Activated CD8-positive, alpha-beta T cell treated with anti-CD3 and anti-CD28 coated beads for 36 hours (primary cell): ENCODE measurements around the gene DCUN1D4. TPM values are rescaled to one million over a fixed set of nuclear protein-coding genes. Genes with fewer than 3 reads are reported as not detected.

Source experiments
- ATAC-seq: fragments of 200-7000 bp; cut with Tn5 transposase; one replicate; pipeline ENCODE4 v1.10.0; 2021; ENCODE audit warnings: mild to moderate bottlenecking, moderate library complexity
- CTCF ChIA-PET: fragments of 350-600 bp; sonication (Branson Sonifier 250); formaldehyde crosslinking; loops from one replicate; lab custom pipeline; 2021; ENCODE audit warnings: antibody characterized with exemption; lab: Charles Lee
- POLR2A ChIA-PET: fragments of 350-600 bp; sonication (Branson Sonifier 250); formaldehyde crosslinking; loops from one replicate; lab custom pipeline; 2021; ENCODE audit warnings: antibody characterized with exemption; lab: Charles Lee
- DNase-seq: peaks from one replicate; pipeline ENCODE4 v3.0.0-alpha.2; 2020
- H3K27ac Mint-ChIP-seq: one replicate; pipeline ENCODE4 v1.8.0; 2021; ENCODE audit warnings: mild to moderate bottlenecking, mixed read lengths
- H3K27me3 Mint-ChIP-seq: one replicate; pipeline ENCODE4 v1.8.0; 2021; ENCODE audit warnings: mixed read lengths
- H3K36me3 Mint-ChIP-seq: one replicate; pipeline ENCODE4 v1.8.0; 2021; ENCODE audit warnings: low read depth, mixed read lengths
- H3K4me1 Mint-ChIP-seq: one replicate; pipeline ENCODE4 v1.8.0; 2021; ENCODE audit warnings: low read depth, mixed read lengths
- H3K4me3 Mint-ChIP-seq: one replicate; pipeline ENCODE4 v1.8.0; 2021; ENCODE audit warnings: mild to moderate bottlenecking, moderate library complexity, mixed read lengths
- H3K9me3 Mint-ChIP-seq: one replicate; pipeline ENCODE4 v1.8.0; 2021; ENCODE audit warnings: mixed read lengths
- intact Hi-C: fragments of 100-400 bp; cut with micrococcal nuclease; formaldehyde crosslinking; loops from one replicate; pipeline ENCODE4 v1.10.0; 2022
- total RNA-seq, 2 experiments: library from RNA; stranded (reverse); gene quantifications; one replicate each; pipeline ENCODE4 v1.2.3, GENCODE V29; 2021
- TF ChIP-seq, protein P1 (sequence below): fragments of 200-600 bp; IDR thresholded peaks from one replicate; pipeline ENCODE4 v1.8.0; 2022; ENCODE audit warnings: antibody characterized with exemption, mild to moderate bottlenecking

The DCUN1D4 gene
- total RNA-seq, 2 experiments from 2014 or later: 32.6 to 39.8 TPM

DNA sequence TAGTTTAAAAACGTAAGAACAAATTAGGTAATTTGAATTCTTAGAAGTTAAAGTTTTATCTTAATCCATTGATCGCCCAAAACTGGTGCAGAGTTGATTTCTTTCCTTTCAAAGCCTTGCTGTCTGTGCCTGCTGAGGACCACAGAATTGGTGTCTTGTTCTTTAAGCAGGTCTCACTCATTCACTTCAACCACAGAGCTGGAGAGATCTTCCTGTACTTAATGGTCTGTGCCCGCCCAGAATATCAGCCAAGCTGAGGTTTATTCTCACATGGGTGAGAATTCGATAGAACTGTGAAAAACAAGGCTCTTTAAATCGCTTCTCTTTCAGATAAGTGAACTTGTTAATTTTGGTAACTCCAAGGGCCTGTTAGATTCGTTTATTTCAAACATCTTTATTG is 31.6 kb downstream of the DCUN1D4 start:
- ATAC-seq: no peak
- H3K36me3 Mint-ChIP-seq: peaks cover 70% of the 10 kb centered on the region
- no peak for DNase-seq
- H3K27me3 Mint-ChIP-seq: no peaks in the 10 kb centered on the region
- ChIA-PET CTCF (no interaction called here), POLR2A (no interaction called here)
- H3K27ac Mint-ChIP-seq: no peak overlapping the region
- no peaks in the 10 kb centered on the region for H3K9me3 Mint-ChIP-seq
- H3K4me1 Mint-ChIP-seq: no peaks in the 10 kb centered on the region
- intact Hi-C loops: no loop called here
- TF ChIP-seq, protein P1, sequence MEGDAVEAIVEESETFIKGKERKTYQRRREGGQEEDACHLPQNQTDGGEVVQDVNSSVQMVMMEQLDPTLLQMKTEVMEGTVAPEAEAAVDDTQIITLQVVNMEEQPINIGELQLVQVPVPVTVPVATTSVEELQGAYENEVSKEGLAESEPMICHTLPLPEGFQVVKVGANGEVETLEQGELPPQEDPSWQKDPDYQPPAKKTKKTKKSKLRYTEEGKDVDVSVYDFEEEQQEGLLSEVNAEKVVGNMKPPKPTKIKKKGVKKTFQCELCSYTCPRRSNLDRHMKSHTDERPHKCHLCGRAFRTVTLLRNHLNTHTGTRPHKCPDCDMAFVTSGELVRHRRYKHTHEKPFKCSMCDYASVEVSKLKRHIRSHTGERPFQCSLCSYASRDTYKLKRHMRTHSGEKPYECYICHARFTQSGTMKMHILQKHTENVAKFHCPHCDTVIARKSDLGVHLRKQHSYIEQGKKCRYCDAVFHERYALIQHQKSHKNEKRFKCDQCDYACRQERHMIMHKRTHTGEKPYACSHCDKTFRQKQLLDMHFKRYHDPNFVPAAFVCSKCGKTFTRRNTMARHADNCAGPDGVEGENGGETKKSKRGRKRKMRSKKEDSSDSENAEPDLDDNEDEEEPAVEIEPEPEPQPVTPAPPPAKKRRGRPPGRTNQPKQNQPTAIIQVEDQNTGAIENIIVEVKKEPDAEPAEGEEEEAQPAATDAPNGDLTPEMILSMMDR: no peak
- no peak overlapping the region for H3K4me3 Mint-ChIP-seq

DNA sequence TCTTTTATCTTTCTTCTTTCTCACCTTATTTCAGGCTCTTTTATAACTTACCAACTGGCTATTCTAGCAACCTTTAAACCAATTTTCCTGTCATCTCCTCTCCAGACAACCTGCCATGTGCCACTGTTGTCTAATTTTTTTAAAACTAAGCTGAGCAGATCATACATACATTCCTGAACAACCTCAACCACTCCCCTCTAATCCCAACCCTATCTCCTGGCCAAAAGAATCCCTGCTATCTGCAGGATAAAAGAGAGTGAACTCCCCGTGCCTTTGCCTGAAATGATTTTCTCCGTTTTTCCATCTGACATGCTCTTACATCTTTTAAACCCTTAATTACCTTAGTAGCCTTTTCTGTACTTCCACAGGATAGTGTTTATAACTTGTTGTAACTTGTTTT is 35.5 kb downstream of the DCUN1D4 start:
- DNase-seq: no peak
- Mint-ChIP-seq H3K36me3 (peaks cover 50% of the 10 kb centered on the region), H3K27me3 (no peaks in the 10 kb centered on the region), H3K9me3 (no peaks in the 10 kb centered on the region), H3K4me3 (no peak overlapping the region), H3K27ac (no peak overlapping the region), H3K4me1 (no peaks in the 10 kb centered on the region)
- intact Hi-C loops: no loop called here
- ChIA-PET POLR2A (no interaction called here), CTCF (no interaction called here)
- no peak for ATAC-seq
- TF ChIP-seq, protein P1: no peak

DNA sequence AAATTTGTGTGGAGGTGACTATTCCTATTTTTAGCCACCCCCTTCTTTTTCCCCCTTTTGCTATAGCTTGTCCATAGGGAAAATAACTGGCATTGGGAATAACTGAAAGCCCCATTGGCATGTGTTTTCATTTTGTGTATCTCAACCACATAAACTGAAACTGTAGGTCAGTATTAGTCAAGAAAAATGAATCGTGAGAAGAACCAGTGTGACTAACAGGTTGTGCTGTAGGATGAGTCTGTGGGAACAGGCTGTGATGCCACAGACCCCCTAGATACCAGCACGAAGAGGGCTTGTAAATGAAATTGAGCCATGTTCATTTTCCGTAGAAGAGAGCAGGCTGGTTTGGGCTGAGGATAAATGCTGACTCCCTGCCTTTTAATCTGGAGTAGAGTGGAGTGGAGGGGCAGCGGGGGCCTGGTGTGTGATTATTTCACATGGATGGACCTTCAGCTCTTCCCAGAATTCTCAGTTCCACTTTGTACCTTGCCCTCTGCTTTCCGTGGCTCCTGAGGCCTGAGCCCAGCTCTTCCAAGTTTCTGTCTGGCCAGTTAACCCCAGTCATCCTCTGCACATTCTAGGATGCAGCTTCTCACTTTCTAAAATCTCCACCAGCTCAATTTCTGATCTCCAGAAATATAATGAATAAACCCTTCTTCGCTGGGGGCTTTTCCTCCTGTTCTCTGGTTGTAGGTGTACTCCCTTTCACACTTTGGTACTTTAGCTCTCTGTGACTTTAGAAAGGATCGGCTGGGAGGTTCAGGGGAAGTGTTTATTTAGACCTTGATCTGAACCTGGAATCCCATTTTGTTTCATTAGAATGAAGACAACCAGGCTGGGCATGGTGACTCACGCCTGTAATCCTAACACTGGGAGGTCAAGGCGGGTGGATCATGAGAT is 37.3 kb downstream of the DCUN1D4 start:
- ChIA-PET CTCF (interaction anchor here (0.7 kb wide), 1 partner anchor 16 kb away, joined by 3 read pairs; no protein-coding TSS in a partner anchor), POLR2A (no interaction called here)
- no peaks in the 10 kb centered on the region for H3K9me3 Mint-ChIP-seq
- no peak overlapping the region for H3K27ac Mint-ChIP-seq
- H3K27me3 Mint-ChIP-seq: no peaks in the 10 kb centered on the region
- DNase-seq (no peak), ATAC-seq (no peak)
- intact Hi-C loops: no loop called here
- H3K4me3 Mint-ChIP-seq: no peak overlapping the region
- peaks cover 46% of the 10 kb centered on the region for H3K36me3 Mint-ChIP-seq
- peaks cover 2% of the 10 kb centered on the region for H3K4me1 Mint-ChIP-seq
- TF ChIP-seq, protein P1: no peak

DNA sequence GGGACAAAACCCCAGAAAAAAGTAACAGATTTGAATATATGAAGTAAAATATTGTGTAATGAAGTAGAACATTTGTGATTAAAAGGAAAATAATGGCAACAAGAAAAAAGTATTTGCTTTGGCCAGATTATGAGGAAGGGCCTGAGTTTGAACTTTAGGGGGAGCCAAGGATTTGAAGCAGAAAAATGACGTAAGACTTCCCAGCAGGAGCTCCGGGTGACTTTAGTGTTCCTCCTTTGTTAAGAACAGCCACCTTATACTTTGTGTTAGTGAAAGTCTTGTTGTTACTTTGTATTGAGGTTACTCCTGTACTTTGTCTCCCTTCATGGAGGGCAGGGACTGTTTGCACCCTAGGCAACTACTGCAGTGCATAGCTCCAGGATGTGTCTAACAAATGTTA is 41.1 kb downstream of the DCUN1D4 start:
- H3K36me3 Mint-ChIP-seq: peaks cover 42% of the 10 kb centered on the region
- intact Hi-C loops: no loop called here
- ChIA-PET POLR2A (no interaction called here), CTCF (interaction anchor here (1.3 kb wide), 1 partner anchor 12 kb away, joined by 5 read pairs; no protein-coding TSS in a partner anchor)
- H3K27ac Mint-ChIP-seq: no peak overlapping the region
- H3K27me3 Mint-ChIP-seq: no peaks in the 10 kb centered on the region
- TF ChIP-seq, protein P1: no peak
- H3K4me1 Mint-ChIP-seq: peaks cover 2% of the 10 kb centered on the region
- ATAC-seq (no peak), DNase-seq (no peak)
- H3K4me3 Mint-ChIP-seq: no peak overlapping the region
- no peaks in the 10 kb centered on the region for H3K9me3 Mint-ChIP-seq

DNA sequence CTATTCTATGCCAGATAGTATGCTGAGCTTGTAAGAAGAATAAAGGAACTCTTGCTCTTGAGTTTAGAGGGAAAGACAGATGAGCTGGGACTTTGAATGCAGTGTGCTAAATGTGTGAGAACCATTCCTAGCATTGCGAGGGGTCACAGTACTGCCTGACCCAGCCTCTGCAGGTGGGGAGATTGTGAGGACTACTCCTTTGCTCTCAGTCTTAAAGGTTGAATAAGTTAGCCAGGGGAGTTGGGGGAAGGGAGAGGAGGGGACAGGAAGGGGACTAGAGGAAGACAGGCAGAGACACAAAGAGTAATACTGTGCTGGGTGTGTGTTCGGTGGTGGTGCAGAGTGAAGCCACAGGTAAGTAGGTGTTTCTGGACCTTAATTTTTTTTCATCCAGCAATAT is 41.7 kb downstream of the DCUN1D4 start:
- no peak overlapping the region for H3K4me3 Mint-ChIP-seq
- H3K9me3 Mint-ChIP-seq: no peaks in the 10 kb centered on the region
- ATAC-seq: no peak
- H3K27ac Mint-ChIP-seq: no peak overlapping the region
- H3K36me3 Mint-ChIP-seq: peaks cover 40% of the 10 kb centered on the region
- CTCF ChIA-PET: no interaction called here
- POLR2A ChIA-PET: no interaction called here
- DNase-seq: no peak
- H3K4me1 Mint-ChIP-seq: peaks cover 2% of the 10 kb centered on the region
- H3K27me3 Mint-ChIP-seq: no peaks in the 10 kb centered on the region
- TF ChIP-seq, protein P1: no peak
- intact Hi-C loops: no loop called here
